ENCODE results near the gene MCM7. TPM values are rescaled to one million over a fixed set of nuclear protein-coding genes. Genes with fewer than 3 reads are reported as not detected.
A peak's percentile ranks its signal among the peaks of the same experiment; 100 is the strongest.

The MCM7 gene
- total RNA-seq, 1 experiment from 2014 or later, result 109 TPM

- Histone ChIP-seq H3K27ac (ENCODE audit: low read length) (peak within 1 kb of the TSS; percentile 68), H3K27me3 (ENCODE audit: low read length) (no peaks in the 10 kb centered on the region), H2AFZ (ENCODE audit: low read length) (peak within 1 kb of the TSS; percentile 70; the same call in 1 of the 2 replicates), H3K79me2 (ENCODE audit: low read length) (peaks cover 15% of the 10 kb centered on the region), H3K4me1 (ENCODE audit: low read length) (peaks cover 20% of the 10 kb centered on the region), H3K4me3 (ENCODE audit: low read length) (peak within 1 kb of the TSS; percentile 81), H3K9me3 (ENCODE audit: low read length) (no peaks in the 10 kb centered on the region), H4K20me1 (ENCODE audit: insufficient read depth, low read depth, low read length) (no peaks in the 10 kb centered on the region), H3K9me2 (replicated peaks; ENCODE audit: insufficient read depth, low read length) (no peaks in the 10 kb centered on the region), H3K4me2 (ENCODE audit: low read depth, low read length, poor library complexity, severe bottlenecking) (peak within 1 kb of the TSS; percentile 92), H3K9ac (ENCODE audit: low read length) (peak within 1 kb of the TSS; percentile 82), H3K36me3 (ENCODE audit: insufficient read depth, low read length) (no peaks in the 10 kb centered on the region)
- peak; percentile 98 for DNase-seq
Observed at GRCh38 chr7:100119072-100119969, 18.1 kb upstream of the MCM7 start, which contains the start of the genes CNPY4 and TAF6. CNPY4 (plus strand) TSS chr7:100119634; CDS start chr7:100119745, 111 bp downstream. TAF6 (minus strand) TSS chr7:100119358; CDS start chr7:100114209, 5,149 bp downstream.

DNA sequence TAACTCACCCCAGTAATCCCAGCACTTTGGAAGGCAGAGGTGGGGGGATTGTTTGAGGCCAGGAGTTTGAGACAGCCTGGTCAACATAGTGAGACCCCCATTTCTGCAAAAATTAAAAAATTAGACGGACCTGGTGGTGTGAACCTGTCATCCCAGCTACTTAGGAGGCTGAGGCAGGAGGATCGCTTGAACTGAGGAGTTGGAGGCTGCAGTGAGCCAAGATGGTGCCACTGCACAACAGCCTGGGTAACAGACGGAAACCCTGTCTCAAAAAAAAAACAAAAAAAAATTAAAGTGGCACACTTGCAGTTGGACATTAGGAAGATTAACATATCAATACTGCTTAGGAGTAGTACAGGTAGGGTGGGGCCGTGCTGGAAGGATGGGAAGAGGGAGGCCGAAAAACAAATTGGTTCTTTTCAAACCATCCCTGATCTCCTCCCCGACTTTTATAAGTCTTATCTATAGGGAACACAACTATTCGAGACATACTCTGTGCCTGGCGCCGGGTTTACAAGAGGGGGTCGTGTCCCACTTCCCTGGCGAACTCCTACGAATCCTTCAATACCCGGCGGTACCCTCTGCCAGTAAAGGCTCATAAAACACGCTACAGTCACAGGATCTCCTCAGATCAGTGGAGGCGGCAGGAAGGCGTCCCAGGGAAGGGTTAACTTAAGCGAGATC is 17.3 kb upstream of the MCM7 start:
- peak overlapping the region; percentile 81 for H3K4me3 ChIP-seq (ENCODE audit: low read length)

GRCh38 chr7:100115026-100115425 is 13.8 kb upstream of the MCM7 start:
- Histone ChIP-seq H3K79me2 (ENCODE audit: low read length) (peaks cover 10% of the 10 kb centered on the region), H3K9ac (ENCODE audit: low read length) (no peak overlapping the region), H3K9me2 (replicated peaks; ENCODE audit: insufficient read depth, low read length) (no peaks in the 10 kb centered on the region), H3K27ac (ENCODE audit: low read length) (no peak overlapping the region), H3K4me2 (ENCODE audit: low read depth, low read length, poor library complexity, severe bottlenecking) (no peak overlapping the region), H4K20me1 (ENCODE audit: insufficient read depth, low read depth, low read length) (no peaks in the 10 kb centered on the region), H3K36me3 (ENCODE audit: insufficient read depth, low read length) (peaks cover 7% of the 10 kb centered on the region; the same call in 1 of the 2 replicates), H3K9me3 (ENCODE audit: low read length) (no peaks in the 10 kb centered on the region), H3K4me1 (ENCODE audit: low read length) (peaks cover 12% of the 10 kb centered on the region), H3K27me3 (ENCODE audit: low read length) (no peaks in the 10 kb centered on the region), H2AFZ (ENCODE audit: low read length) (no peak overlapping the region), H3K4me3 (ENCODE audit: low read length) (no peak overlapping the region)
- no peak for DNase-seq

More for the DNA sequence above, 17.3 kb upstream of the MCM7 start:
- Histone ChIP-seq H4K20me1 (ENCODE audit: insufficient read depth, low read depth, low read length) (no peaks in the 10 kb centered on the region), H3K4me1 (ENCODE audit: low read length) (peaks cover 20% of the 10 kb centered on the region), H3K27ac (ENCODE audit: low read length) (peak overlapping the region; percentile 68), H3K27me3 (ENCODE audit: low read length) (no peaks in the 10 kb centered on the region), H3K9me3 (ENCODE audit: low read length) (no peaks in the 10 kb centered on the region), H3K4me2 (ENCODE audit: low read depth, low read length, poor library complexity, severe bottlenecking) (peak overlapping the region; percentile 92), H3K36me3 (ENCODE audit: insufficient read depth, low read length) (no peaks in the 10 kb centered on the region), H3K9me2 (replicated peaks; ENCODE audit: insufficient read depth, low read length) (no peaks in the 10 kb centered on the region), H2AFZ (ENCODE audit: low read length) (no peak overlapping the region), H3K9ac (ENCODE audit: low read length) (peak overlapping the region; percentile 82), H3K79me2 (ENCODE audit: low read length) (peaks cover 15% of the 10 kb centered on the region)
- DNase-seq, result peak; percentile 54

GRCh38 chr7:100111914-100112313 is 10.7 kb upstream of the MCM7 start:
- no peaks in the 10 kb centered on the region for H3K79me2 ChIP-seq (ENCODE audit: low read length)
- no peak overlapping the region for H3K9ac ChIP-seq (ENCODE audit: low read length)
- H3K4me3 ChIP-seq (ENCODE audit: low read length), result no peak overlapping the region
- no peaks in the 10 kb centered on the region for H3K9me2 ChIP-seq (replicated peaks; ENCODE audit: insufficient read depth, low read length)
- no peak overlapping the region for H3K27ac ChIP-seq (ENCODE audit: low read length)
- no peak overlapping the region for H2AFZ ChIP-seq (ENCODE audit: low read length)
- no peaks in the 10 kb centered on the region for H3K4me1 ChIP-seq (ENCODE audit: low read length)
- H4K20me1 ChIP-seq (ENCODE audit: insufficient read depth, low read depth, low read length), result no peaks in the 10 kb centered on the region
- no peaks in the 10 kb centered on the region for H3K27me3 ChIP-seq (ENCODE audit: low read length)
- H3K36me3 ChIP-seq (ENCODE audit: insufficient read depth, low read length), result peaks cover 7% of the 10 kb centered on the region; the same call in 1 of the 2 replicates
- no peak overlapping the region for H3K4me2 ChIP-seq (ENCODE audit: low read depth, low read length, poor library complexity, severe bottlenecking)
- no peak for DNase-seq
- no peaks in the 10 kb centered on the region for H3K9me3 ChIP-seq (ENCODE audit: low read length)

DNA sequence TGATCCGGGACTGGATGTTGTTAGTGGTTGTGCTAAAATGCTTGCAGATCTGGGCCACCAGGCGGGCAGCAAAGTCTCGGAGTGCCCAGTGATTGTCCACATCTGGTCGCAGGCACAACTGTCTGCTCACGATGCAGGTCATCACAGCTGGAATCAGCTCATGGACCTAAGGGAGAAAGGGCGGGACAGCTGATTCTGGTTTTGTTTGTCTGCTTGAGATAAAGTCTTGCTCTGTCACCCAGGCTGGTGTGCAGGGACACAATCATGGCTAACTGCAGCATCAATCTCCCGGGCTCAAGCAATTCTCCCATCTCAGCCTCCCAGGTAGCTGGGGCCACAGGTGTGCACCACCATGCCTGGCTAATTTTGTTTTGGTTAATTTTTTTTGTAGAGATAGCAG is 10.0 kb upstream of the MCM7 start:
- H3K4me2 ChIP-seq (ENCODE audit: low read depth, low read length, poor library complexity, severe bottlenecking), result no peak overlapping the region
- no peaks in the 10 kb centered on the region for H3K4me1 ChIP-seq (ENCODE audit: low read length)
- H3K9ac ChIP-seq (ENCODE audit: low read length), result no peak overlapping the region
- H3K4me3 ChIP-seq (ENCODE audit: low read length), result no peak overlapping the region
- no peaks in the 10 kb centered on the region for H3K27me3 ChIP-seq (ENCODE audit: low read length)
- no peak overlapping the region for H2AFZ ChIP-seq (ENCODE audit: low read length)
- no peaks in the 10 kb centered on the region for H3K9me3 ChIP-seq (ENCODE audit: low read length)
- no peak for DNase-seq
- no peaks in the 10 kb centered on the region for H4K20me1 ChIP-seq (ENCODE audit: insufficient read depth, low read depth, low read length)
- H3K36me3 ChIP-seq (ENCODE audit: insufficient read depth, low read length), result peaks cover 7% of the 10 kb centered on the region; the same call in 1 of the 2 replicates
- H3K79me2 ChIP-seq (ENCODE audit: low read length), result no peaks in the 10 kb centered on the region
- no peak overlapping the region for H3K27ac ChIP-seq (ENCODE audit: low read length)
- no peaks in the 10 kb centered on the region for H3K9me2 ChIP-seq (replicated peaks; ENCODE audit: insufficient read depth, low read length)

GRCh38 chr7:100109521-100110163 is 8.4 kb upstream of the MCM7 start:
- Histone ChIP-seq H3K27me3 (ENCODE audit: low read length) (no peaks in the 10 kb centered on the region), H3K4me1 (ENCODE audit: low read length) (no peaks in the 10 kb centered on the region), H2AFZ (ENCODE audit: low read length) (no peak overlapping the region), H3K27ac (ENCODE audit: low read length) (no peak overlapping the region), H3K4me3 (ENCODE audit: low read length) (no peak overlapping the region), H3K9ac (ENCODE audit: low read length) (no peak overlapping the region), H4K20me1 (ENCODE audit: insufficient read depth, low read depth, low read length) (no peaks in the 10 kb centered on the region), H3K36me3 (ENCODE audit: insufficient read depth, low read length) (peaks cover 7% of the 10 kb centered on the region; the same call in 1 of the 2 replicates), H3K9me3 (ENCODE audit: low read length) (no peaks in the 10 kb centered on the region), H3K79me2 (ENCODE audit: low read length) (no peaks in the 10 kb centered on the region), H3K9me2 (replicated peaks; ENCODE audit: insufficient read depth, low read length) (no peaks in the 10 kb centered on the region), H3K4me2 (ENCODE audit: low read depth, low read length, poor library complexity, severe bottlenecking) (no peak overlapping the region)
- no peak for DNase-seq

- H2AFZ ChIP-seq (ENCODE audit: low read length), result no peak overlapping the region
- H3K79me2 ChIP-seq (ENCODE audit: low read length), result no peaks in the 10 kb centered on the region
- H3K9ac ChIP-seq (ENCODE audit: low read length), result no peak overlapping the region
- no peaks in the 10 kb centered on the region for H3K9me3 ChIP-seq (ENCODE audit: low read length)
- H3K27me3 ChIP-seq (ENCODE audit: low read length), result no peaks in the 10 kb centered on the region
- no peak for DNase-seq
- no peak overlapping the region for H3K27ac ChIP-seq (ENCODE audit: low read length)
- H3K4me3 ChIP-seq (ENCODE audit: low read length), result no peak overlapping the region
- no peaks in the 10 kb centered on the region for H3K9me2 ChIP-seq (replicated peaks; ENCODE audit: insufficient read depth, low read length)
- H3K4me2 ChIP-seq (ENCODE audit: low read depth, low read length, poor library complexity, severe bottlenecking), result no peak overlapping the region
- peaks cover 7% of the 10 kb centered on the region; the same call in 1 of the 2 replicates for H3K36me3 ChIP-seq (ENCODE audit: insufficient read depth, low read length)
- H4K20me1 ChIP-seq (ENCODE audit: insufficient read depth, low read depth, low read length), result no peaks in the 10 kb centered on the region
- no peaks in the 10 kb centered on the region for H3K4me1 ChIP-seq (ENCODE audit: low read length)
Observed at GRCh38 chr7:100107890-100108289, 6.7 kb upstream of the MCM7 start.

All from Karpas-422 (cell line).